Psoas muscle (tissue), 8 donors: ENCODE data around the gene PKIB. TPM values are rescaled to one million over a fixed set of nuclear protein-coding genes. Genes with fewer than 3 reads are reported as not detected.

Source experiments
- ATAC-seq, 4 donors: fragments of 200-7000 bp; cut with Tn5 transposase; one replicate each; pipeline ENCODE4 v1.9.1; 2020; ENCODE audit warnings: moderate library complexity in 3 of 4, mild to moderate bottlenecking in 2 of 4
- DNase-seq, 2 donors: peaks; one replicate each; pipeline ENCODE4 v3.0.0-alpha.2; 2020
- H3K27ac ChIP-seq: fragments of 200-600 bp; one replicate; pipeline ENCODE4 v1.8.0; 2022
- H3K27me3 ChIP-seq, 3 donors: fragments of 200-600 bp in 1 of 3; one replicate each; pipeline versions ENCODE4 v1.6.1 to v1.8.0; 2013 to 2022; ENCODE audit warnings: low read length in 2 of 3, mild to moderate bottlenecking in 2 of 3, moderate library complexity in 1 of 3; ENCODE audit not compliant: insufficient read depth in 3 of 3
- H3K36me3 ChIP-seq, 2 donors: fragments of 200-600 bp in 1 of 2; one replicate each; pipeline versions ENCODE4 v1.6.1 to v1.8.0; 2013 to 2022; ENCODE audit warnings: low read depth in 1 of 2, mild to moderate bottlenecking in 1 of 2, moderate library complexity in 1 of 2; ENCODE audit not compliant: insufficient read depth in 1 of 2
- H3K4me1 ChIP-seq: fragments of 200-600 bp; one replicate; pipeline ENCODE4 v1.8.0; 2022
- H3K4me3 ChIP-seq: fragments of 200-600 bp; one replicate; pipeline ENCODE4 v1.8.0; 2022; ENCODE audit warnings: mild to moderate bottlenecking
- H3K9me3 ChIP-seq: fragments of 200-600 bp; one replicate; pipeline ENCODE4 v1.8.0; 2022
- CTCF ChIP-seq: fragments of 200-600 bp; IDR thresholded peaks from one replicate; pipeline ENCODE4 v1.8.0; 2022; ENCODE audit warnings: antibody characterized with exemption
- WGBS, 3 donors: extraction: QIAGEN DNeasy Blood & Tissue Kit; methylation state at CpG; one replicate each; pipeline versions ENCODE4 v1.1.6 to v1.1.7; 2013; 5-methylcytosine and 5-hydroxymethylcytosine counted together
- intact Hi-C, 2 donors: fragments of 100-400 bp; cut with DNase I; formaldehyde crosslinking; loops; one replicate each; pipeline versions ENCODE4 v1.11.0 to v1.14.2; 2022
- polyA plus RNA-seq, 3 donors: library from polyadenylated mRNA; stranded (reverse); fragments of 200-250 nt; gene quantifications; one replicate each; pipeline ENCODE4 v1.2.3, GENCODE V29; 2013
- total RNA-seq, 4 donors: library from RNA; stranded (reverse); fragmentation: NEBNext Ultra II Directional in 2 of 4; extraction: Animal tissue kit (Norgen Biotek cat#: 25700) in 2 of 4; gene quantifications; one replicate each; pipeline versions ENCODE4 v1.2.1 to v1.2.4, GENCODE V29; 2021 to 2023
- donor health status: healthy with polysubstance abuse.
- donor health status: DM: no; HTN: no; CAD: no; lungs with moderate emphysema.
- donor health status: Bipolar disorder and iron deficiency.
- donor health status: healthy.
- donor health status: DM: yes; HTN: yes; CAD: no.
- donor health status: DM: no; HTN: no; CAD: no.
- donor health status: DM: no; HTN: no; CAD: no.
- donor health status: DM: yes; HTN: yes; CAD: no.

PKIB gene
- total and polyA plus RNA-seq, 7 donors = 0.20 to 2.4 (median 0.59) TPM

GRCh38 chr6:122615409-122615808 is 5.2 kb downstream of the PKIB start:
- Histone ChIP-seq H3K9me3 (no peaks in the 10 kb centered on the region), H3K36me3 (no peaks in the 10 kb centered on the region), H3K27me3 (peaks cover 0 to 8% (median 0%) of the 10 kb centered on the region in 3 donors), H3K4me1 (peaks cover 5% of the 10 kb centered on the region), H3K27ac (no peak overlapping the region), H3K4me3 (no peak overlapping the region)
- DNase-seq = no peak
- no peak for TF ChIP-seq CTCF
- intact Hi-C loops = no loop called here
- no peak for ATAC-seq
- 72 to 76% (median 74%) methylated on average over 2 of the region's 2 CpGs for WGBS, 3 donors

DNA sequence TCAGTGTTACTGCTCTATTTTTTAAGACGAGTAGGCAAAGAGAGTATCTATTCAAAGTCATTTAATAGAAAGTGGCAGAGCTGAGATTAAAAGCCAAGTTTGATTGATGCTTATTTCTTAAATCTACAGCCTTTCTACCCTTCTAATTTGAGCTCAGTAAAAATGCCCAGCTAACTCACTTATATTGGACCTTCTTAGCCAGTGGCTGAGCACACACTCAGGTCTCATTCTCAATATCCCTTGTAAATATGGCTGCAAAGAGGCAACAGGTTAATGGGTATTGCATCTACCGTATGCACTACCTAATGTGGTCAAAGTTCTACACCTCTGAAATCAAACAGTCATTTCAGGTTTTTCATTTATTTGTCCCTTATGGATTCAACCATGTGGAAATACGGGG is 6.7 kb downstream of the PKIB start:
- no peak for TF ChIP-seq CTCF
- Histone ChIP-seq H3K36me3 (no peaks in the 10 kb centered on the region), H3K27me3 (peaks cover 0 to 5% (median 0%) of the 10 kb centered on the region in 3 donors), H3K4me1 (no peaks in the 10 kb centered on the region), H3K4me3 (no peak overlapping the region), H3K27ac (no peak overlapping the region), H3K9me3 (no peaks in the 10 kb centered on the region)
- WGBS, 3 donors = 69 to 79% (median 77%) methylated on average over 3 of the region's 3 CpGs
- DNase-seq (no peak), ATAC-seq (no peak)
- intact Hi-C loops = no loop called here

DNA sequence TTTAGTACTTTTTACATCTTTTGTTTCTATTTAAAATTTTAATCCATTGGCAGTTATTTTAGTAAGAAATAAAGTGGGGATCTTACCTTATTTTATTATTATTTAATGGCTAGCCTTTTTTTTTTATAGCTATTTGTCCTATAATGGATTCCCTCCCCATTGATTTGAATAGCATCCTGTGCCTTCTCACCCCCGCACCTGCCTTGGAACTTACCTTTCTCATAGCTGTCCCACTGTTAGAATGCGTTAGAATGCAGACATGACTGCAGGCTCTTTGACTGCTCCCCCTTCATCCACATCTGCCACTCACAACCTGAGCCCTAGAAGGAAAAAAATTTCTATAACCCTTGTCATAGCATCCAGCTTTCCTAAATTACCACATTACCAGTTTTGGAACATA is 9.1 kb downstream of the PKIB start:
- no peak for TF ChIP-seq CTCF
- Histone ChIP-seq H3K4me1 (no peaks in the 10 kb centered on the region), H3K4me3 (no peak overlapping the region), H3K36me3 (no peaks in the 10 kb centered on the region), H3K27me3 (peaks cover 0 to 5% (median 0%) of the 10 kb centered on the region in 3 donors), H3K9me3 (no peaks in the 10 kb centered on the region), H3K27ac (no peak overlapping the region)
- intact Hi-C loops = no loop called here
- DNase-seq (no peak), ATAC-seq (no peak)
- WGBS, 3 donors = 61 to 76% (median 67%) methylated on average over 2 of the region's 2 CpGs

- no peak overlapping the region for H3K27ac ChIP-seq
- no peaks in the 10 kb centered on the region for H3K9me3 ChIP-seq
- no peak for DNase-seq
- H3K36me3 ChIP-seq = no peaks in the 10 kb centered on the region
- peaks cover 0 to 5% (median 0%) of the 10 kb centered on the region in 3 donors for H3K27me3 ChIP-seq
- intact Hi-C loops = no loop called here
- H3K4me1 ChIP-seq = no peaks in the 10 kb centered on the region
- no peak for TF ChIP-seq CTCF
- 81 to 87% (median 82%) methylated on average over 3 of the region's 3 CpGs for WGBS, 3 donors
- no peak overlapping the region for H3K4me3 ChIP-seq
- no peak for ATAC-seq
These were observed 10.2 kb downstream of the PKIB start for GRCh38 chr6:122620428-122620827.

GRCh38 chr6:122620902-122621301 is 10.7 kb downstream of the PKIB start:
- Histone ChIP-seq H3K9me3 (no peaks in the 10 kb centered on the region), H3K36me3 (no peaks in the 10 kb centered on the region), H3K4me1 (no peaks in the 10 kb centered on the region), H3K27me3 (peaks cover 0 to 5% (median 0%) of the 10 kb centered on the region in 3 donors), H3K27ac (no peak overlapping the region), H3K4me3 (no peak overlapping the region)
- intact Hi-C loops = no loop called here
- TF ChIP-seq CTCF = no peak
- DNase-seq (no peak), ATAC-seq (no peak)
- WGBS, 3 donors = 69 to 75% (median 73%) methylated on average over 3 of the region's 3 CpGs
